HTR-8/SVneo (cell line): ENCODE measurements around the gene RTBDN.
A peak's percentile ranks its signal among the peaks of the same experiment; 100 is the strongest.

ENCODE experiments used
- DNase-seq: peaks from one replicate; pipeline ENCODE4 v3.0.0; 2011; ENCODE audit warnings: low spot score, mixed read lengths; ENCODE audit not compliant: insufficient read length
- FAIRE-seq: peaks from 2 replicates; lab custom pipeline; 2011; peaks lifted over from hg19 to GRCh38; lab: Jason Lieb, UNC

RTBDN gene

GRCh38 chr19:12794196-12794941 is 40.0 kb downstream of the RTBDN start:
- FAIRE-seq (no peak), DNase-seq (no peak)

DNA sequence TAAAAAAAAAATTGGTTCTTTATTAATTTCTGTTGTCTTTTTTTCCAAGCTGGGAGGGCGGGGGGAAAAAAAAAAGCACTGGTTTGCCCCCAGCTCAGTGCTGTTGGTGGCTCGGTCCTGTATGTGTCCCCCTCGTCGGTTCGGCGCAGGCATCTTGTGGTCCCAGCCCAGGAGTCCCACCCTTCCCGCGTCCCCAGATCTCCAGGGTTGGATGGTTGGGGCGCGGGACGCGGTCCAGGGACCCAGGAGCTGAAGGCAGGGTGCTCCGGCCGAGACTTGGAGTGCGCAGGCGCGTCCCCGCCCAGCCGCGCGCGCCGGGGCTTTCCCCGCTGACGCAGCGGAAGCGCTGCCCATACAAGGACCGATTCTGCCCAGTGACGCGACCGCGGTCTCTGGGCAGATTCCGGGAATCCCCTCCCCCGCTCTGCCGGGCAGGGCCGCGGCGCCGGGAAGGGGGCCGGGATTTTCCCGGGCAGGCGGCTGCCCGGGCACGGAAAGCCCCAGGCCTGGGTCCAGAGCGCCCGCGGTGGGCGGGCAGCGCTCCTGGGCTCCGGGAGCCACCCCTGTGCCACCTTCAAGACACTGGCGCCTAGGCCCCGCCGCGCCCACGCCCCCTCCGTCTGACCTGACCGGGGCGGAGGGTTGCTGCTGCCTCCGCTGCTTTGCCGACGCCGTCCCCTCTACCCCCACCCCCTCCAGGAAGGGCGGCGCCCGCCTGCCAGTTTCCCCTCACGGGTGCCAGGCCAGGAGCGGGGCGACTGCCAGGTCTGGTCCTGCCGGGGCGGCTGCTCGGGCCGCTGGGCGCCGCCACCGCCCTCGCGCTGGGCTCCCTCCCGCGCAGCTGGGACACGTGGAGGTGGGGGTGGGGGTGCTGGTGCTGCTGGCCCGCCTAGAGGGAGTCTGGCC is 40.8 kb downstream of the RTBDN start:
- DNase-seq (peak; percentile 95), FAIRE-seq (peak; percentile 74)

DNA sequence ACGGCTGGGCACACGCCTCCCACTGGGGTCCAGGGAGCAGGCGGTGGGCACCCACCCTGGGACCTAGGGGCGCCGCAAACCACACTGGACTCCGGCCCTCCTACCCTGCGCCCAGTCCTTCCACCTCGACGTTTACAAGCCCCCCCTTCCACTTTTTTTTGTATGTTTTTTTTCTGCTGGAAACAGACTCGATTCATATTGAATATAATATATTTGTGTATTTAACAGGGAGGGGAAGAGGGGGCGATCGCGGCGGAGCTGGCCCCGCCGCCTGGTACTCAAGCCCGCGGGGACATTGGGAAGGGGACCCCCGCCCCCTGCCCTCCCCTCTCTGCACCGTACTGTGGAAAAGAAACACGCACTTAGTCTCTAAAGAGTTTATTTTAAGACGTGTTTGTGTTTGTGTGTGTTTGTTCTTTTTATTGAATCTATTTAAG is 41.5 kb downstream of the RTBDN start:
- no peak for FAIRE-seq
- DNase-seq: no peak

- FAIRE-seq (peak; percentile 46), DNase-seq (no peak)
These were observed 42.1 kb downstream of the RTBDN start for GRCh38 chr19:12792051-12792852.

DNA sequence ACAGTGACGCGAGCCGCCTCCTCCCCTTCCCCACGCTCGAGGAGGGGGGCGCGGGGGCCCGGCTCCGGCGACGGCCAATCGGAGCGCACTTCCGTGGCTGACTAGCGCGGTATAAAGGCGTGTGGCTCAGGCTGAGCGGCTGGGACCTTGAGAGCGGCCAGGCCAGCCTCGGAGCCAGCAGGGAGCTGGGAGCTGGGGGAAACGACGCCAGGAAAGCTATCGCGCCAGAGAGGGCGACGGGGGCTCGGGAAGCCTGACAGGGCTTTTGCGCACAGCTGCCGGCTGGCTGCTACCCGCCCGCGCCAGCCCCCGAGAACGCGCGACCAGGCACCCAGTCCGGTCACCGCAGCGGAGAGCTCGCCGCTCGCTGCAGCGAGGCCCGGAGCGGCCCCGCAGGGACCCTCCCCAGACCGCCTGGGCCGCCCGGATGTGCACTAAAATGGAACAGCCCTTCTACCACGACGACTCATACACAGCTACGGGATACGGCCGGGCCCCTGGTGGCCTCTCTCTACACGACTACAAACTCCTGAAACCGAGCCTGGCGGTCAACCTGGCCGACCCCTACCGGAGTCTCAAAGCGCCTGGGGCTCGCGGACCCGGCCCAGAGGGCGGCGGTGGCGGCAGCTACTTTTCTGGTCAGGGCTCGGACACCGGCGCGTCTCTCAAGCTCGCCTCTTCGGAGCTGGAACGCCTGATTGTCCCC is 42.9 kb downstream of the RTBDN start, which contains the start of gene JUNB:
Gene JUNB, plus strand, starts transcription at position 142 of the 706 bp plus-strand sequence. Its CDS starts 286 bp downstream, at position 428.
- DNase-seq (peak; percentile 88), FAIRE-seq (peak; percentile 92)

- FAIRE-seq (no peak), DNase-seq (no peak)
These were observed 43.6 kb downstream of the RTBDN start for GRCh38 chr19:12790628-12791344.

DNA sequence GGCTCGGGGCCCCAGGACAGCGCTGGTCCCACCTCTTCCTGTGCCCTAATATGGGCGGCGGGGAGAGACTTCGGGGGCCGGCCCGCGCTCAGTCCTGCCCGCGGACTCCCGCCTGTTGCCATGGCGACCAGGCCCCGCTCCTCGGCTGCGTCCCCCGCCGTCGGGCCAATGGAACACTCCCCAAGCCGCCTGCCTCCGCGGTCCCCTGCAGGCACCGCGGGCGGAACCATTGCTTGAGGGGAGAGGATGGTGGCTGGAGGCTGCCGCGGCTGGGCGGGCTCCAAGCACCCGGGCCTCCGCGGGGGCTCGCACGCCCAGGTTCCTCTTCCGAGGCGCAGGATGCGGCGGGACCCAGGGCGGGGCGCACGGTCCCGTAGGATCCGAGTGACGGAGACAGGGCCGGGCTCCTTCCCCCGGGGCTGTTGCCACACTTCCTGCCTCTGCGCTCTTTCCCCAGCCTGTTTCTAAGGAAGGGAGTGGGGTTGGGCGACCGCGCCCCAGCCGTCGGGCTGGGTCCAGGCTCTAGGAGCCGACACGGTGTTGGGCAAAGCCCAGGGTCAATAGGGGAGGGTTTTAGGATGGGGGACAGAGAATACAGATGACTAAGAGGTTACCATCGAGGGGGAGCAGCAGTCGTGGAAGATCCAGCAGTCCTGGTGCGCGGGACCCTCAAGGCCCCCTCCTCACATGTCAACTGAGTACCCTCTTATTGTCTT is 44.3 kb downstream of the RTBDN start:
- DNase-seq (peak; percentile 91), FAIRE-seq (no peak)

DNA sequence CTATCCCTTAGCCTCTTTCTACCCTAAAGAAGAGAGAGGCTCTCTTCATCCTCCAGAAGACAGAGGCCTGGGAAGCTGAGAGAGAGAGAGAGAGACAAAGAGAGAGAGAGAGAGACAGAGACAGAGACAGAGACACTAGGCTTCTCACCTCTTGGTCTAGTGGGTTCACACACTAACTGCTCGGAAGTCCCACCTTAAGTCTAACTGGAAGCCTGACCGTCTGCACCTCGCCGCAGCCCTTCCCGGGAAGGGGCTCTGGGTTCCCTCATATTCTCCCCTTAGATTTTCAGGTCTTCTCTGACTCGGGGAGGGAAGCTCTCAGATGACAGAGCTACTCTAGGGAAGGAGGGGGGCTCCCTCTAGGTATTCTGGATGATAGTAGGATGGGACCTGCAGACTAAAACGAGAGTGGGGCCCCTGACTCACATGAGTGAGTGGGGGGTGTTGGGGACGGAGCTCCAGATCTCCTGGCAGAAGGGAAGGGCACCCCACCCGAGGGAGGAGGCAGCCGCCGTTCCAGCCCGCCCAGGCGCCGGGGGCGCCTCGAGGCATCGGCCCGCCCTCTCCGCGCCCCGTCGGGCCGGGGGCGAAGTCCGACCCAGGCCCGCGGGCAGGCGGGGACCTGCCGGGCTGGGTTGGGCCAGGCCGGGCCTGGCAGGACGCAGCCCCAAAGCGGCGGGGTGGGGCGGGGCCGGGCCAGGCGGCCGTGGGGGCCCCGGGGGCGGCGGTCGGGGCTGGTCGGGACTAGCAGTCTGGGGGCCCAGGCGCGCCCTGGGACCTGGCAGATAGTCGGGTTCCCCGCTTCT is 45.1 kb downstream of the RTBDN start:
- no peak for DNase-seq
- FAIRE-seq: no peak

- no peak for DNase-seq
- peak; percentile 16 for FAIRE-seq
These were observed 45.7 kb downstream of the RTBDN start for GRCh38 chr19:12788682-12789097.

DNA sequence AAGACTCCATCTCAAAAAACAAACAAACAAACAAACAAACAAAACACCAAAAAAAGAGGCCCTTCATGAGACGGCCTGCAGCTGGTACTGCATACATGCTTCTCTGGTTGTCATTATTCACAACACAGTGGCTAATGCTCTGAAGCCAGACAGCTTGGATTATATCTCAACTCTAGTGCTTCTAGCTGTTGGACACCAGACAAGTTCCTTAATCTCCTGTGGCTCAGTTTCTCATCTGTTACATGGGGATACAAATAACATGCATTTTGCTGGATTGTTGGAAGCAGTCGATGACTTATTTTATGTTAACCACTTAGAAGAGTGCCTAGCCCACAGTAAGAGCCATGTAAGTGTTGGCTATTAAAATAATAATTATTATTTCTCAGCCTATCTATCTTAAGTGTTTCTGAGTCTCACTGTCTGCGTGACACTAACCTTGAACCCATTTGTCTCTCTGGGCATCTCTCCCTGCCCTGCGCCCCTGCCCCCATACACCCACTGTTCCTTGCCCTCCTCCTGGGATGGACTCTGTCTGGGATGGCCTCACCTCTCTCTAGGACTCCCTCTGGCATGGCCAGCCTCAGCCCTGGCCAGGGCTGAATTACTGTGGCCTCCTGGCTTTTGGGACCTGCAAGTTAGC is 46.2 kb downstream of the RTBDN start:
- no peak for DNase-seq
- no peak for FAIRE-seq

DNA sequence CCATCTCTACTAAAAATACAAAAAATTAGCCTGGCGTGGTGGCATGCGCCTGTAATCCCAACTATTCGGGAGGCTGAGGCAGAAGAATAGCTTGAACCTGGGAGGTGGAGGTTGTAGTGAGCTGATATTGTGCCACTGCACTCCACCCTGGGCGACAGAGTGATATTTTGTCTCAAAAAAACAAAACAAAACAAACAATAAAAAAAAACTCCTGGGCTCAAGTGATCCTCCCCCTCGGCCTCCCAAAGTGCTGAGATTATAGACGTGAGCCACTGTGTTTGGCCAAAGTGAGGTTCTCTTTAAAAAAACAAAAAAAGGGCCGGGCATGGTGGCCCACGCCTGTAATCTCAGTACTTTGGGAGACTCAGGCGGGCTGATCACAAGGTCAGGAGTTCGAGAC is 46.9 kb downstream of the RTBDN start:
- no peak for DNase-seq
- FAIRE-seq: no peak

GRCh38 chr19:12786952-12787351 is 47.4 kb downstream of the RTBDN start:
- no peak for FAIRE-seq
- no peak for DNase-seq

DNA sequence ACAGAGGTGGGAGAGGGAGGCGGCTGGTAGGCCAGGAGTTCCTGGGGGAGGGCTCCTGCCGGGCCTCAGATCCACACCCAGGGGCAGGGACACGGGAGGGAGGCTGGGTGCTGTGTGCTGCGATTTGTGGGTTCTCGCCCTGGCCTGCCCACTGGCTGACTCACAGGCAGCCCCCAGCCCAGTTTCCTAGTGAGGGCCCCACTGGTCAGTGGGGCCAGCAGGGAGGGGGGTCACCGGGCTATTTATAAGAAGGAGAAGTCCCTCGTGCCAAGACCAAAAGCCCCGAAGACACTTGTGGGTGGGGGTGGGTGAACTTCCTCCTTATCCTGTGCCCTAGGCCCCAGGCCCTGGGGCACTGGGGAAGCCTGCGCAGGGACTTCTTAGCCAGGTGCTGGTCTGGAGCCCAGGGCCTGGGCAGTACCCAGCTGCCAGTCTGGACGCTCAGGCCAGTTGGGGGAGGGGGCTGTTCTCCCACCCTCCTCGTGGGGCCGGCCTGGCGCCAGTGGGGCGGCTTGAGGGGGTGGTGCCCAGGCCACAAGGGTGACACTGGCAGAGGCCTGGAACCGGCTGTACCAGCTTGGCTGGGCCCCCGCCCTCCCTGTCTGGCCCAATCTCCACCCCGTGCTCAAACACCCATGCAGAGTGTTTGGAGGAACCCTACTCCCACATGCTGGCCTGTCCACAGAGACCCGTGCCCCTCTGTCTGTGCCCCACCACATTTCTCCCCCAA is 48.1 kb downstream of the RTBDN start:
- FAIRE-seq (no peak), DNase-seq (no peak)

DNA sequence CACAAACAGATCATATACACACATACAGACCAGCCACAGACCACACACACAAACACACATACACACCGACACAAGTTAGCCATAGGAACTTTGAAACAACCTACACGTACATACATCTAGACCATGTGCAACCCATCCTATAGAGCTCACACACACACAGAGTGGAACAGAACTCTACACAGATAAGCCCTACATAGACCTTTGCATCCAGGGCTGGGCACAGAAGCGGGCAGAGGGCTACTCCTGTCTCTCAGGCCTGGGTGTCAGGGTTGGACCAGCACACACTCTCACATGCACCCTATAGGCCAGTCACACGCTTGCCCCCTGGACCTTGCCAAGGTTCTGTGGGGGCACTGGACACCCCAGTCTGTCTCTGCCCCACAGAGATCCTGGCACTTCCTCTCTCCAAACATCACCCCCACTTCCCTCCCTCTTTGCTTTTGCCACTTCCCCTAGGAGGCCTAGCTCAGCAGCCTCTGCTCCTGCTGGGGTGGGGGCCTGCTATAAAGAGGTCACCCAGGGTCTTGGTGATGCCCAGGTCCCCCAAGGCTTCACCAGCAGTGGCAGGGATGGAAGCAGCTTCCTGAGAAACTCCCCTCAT is 48.8 kb downstream of the RTBDN start:
- FAIRE-seq (no peak), DNase-seq (no peak)

GRCh38 chr19:12784871-12785430 is 49.4 kb downstream of the RTBDN start:
- DNase-seq: no peak

DNA sequence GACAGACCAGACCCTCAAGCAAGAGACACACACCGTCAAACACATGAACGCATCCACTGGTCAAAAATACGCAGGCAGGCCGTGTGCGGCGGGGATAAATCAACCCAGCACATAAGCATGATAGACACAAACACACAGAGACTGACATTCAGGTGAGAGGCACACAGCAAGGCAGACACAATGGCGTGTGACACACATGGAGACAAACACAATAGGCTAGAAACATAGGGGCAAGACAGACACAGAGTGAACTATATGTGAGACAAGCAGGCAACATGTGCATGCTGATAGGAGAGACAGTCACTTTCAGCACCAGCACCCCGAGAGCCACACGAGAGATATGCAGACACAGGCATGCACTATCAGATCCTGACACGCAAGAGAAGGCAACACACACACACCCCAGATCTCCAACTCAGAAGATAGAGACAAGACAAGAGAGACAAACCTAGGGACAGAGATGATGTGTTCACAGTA is 49.9 kb downstream of the RTBDN start:
- DNase-seq: no peak
- peak; percentile 54 for FAIRE-seq

More at GRCh38 chr19:12784871-12785430, 49.4 kb downstream of the RTBDN start:
- FAIRE-seq: no peak
